ENCODE measurements around the gene VPS13D. TPM values are rescaled to one million over a fixed set of nuclear protein-coding genes. Genes with fewer than 3 reads are reported as not detected.

VPS13D gene
- total RNA-seq, 1 experiment from 2014 or later, result 11.1 TPM

DNA sequence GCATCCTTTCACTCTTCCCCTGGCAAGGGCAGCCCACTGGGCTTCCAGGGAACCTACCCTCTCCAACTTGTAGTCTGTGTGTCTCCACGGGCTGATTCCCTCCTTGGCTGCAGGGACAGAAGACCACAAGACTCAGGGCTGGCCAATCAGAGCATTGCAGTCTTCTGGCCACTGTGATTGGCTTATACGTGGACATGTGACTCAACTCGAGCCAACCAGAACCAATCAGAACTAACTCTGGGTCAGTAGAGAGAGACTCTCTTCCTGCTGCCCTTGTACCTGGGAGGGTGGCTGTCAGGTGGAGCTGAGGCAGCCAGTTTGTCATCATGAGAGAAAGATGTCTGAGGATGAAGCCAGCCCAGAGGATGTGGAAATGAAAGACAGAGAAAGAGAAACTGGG, 324.1 kb downstream of the VPS13D start:
- peak; percentile 27 for DNase-seq (ENCODE audit: low read depth)

DNA sequence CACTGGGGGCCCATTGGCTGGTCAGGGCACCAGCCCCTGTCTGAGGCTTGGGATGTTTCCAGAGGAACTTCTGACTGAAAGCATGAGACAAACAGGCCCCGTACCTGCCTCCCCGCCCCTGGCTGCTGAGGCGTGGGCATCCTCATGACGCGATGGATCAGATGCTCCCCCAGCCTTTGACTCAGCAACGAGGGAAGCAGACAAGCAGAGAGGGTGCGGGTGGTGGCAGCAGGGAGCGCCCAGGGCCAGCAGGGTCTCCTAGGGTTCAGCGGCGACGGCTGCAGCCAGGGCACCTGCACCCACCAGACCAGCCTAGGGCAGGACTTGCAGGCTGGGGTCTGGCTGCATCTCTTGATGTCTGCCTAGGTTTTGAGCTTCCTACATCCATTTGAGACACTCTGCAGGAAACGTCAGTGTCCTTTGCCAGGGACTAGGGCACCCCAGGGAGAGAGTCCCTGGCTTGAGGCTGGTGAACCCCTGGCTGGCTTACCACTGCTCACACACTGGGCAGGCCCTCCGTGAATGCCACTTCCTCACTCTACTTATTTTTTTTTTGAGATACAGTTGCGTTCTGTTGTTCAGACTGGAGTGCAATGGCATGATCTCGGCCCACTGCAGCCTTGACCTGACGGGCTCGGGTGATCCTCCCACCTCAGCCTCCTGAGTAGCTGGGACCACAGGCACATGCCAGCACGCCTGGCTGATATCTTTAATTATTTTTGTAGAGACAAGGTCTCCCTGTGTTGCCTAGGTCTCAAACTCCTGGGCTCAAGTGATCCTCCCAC, 324.9 kb downstream of the VPS13D start:
- DNase-seq (ENCODE audit: low read depth), result no peak

DNA sequence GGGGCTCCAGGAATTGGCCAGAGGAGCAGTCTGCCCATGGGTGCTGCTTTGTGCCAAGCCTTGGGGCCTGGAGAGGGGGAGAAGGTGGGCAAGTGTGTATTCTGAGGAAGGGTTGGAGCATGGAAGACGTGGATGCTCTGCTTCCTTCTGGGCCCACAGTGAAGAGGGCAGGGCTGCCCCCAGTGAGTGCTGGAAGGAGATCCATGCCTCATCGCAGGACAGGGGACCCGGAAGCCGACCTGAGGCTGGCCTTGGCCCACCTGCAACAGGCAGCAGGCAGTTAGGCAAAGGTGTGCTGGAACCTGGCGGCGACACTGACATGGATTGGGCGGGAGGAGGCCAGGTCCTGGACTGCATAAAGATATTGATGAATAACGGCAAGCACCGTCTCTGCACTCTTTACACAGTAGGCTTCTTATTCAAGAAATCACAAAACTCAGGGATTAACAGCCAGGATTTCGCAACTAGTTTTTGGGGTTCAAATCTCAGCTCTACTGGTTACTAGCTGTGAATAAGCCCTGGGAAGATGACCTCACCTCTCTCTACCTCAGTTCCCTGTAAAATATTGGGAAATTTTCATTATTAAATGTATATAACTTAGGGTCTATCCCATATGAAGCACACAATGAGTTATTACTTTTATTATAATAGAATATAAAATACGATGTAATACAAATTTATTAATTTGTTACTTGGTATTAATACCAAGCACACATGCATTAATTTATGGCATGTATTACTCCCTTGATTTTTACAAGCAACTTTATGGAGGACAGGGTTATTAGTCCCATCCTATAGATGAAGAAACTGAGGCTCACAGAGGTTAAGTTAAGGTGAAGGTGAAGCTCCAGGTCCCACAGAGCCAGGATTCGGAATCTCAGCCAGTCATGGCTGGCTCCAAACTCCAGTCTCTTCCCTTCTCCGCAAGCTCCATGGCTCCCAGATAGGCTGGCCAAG, 325.9 kb downstream of the VPS13D start:
- no peak for DNase-seq (ENCODE audit: low read depth)

DNA sequence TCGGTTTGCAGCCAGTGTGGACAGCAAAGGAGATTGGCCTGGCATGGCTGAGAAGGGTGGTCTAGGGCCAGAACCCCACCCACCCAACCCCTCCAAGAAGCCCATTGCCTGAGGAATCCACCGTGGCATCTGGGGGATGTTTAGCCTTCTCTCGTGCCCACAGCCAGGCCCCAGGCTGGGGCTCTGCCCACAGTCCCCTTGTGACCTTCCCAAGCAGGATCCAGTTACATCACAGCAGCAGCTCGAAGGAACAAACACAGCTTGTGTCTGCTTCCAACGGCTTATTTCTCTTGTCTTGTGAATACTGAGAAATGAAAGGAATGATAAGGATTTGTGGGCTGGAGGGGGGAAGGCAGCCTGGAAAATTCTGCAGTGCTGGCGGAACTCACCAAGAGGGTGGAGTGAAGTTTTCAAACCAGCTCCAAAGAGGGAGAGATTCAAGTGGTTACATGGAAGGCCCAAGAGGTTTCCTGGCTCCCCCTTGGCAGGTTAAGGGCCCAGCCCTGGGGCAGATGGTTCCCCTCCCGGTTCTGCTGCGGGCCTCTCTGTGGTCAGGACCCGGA, 326.6 kb downstream of the VPS13D start:
- peak; percentile 53 for DNase-seq (ENCODE audit: low read depth)

DNA sequence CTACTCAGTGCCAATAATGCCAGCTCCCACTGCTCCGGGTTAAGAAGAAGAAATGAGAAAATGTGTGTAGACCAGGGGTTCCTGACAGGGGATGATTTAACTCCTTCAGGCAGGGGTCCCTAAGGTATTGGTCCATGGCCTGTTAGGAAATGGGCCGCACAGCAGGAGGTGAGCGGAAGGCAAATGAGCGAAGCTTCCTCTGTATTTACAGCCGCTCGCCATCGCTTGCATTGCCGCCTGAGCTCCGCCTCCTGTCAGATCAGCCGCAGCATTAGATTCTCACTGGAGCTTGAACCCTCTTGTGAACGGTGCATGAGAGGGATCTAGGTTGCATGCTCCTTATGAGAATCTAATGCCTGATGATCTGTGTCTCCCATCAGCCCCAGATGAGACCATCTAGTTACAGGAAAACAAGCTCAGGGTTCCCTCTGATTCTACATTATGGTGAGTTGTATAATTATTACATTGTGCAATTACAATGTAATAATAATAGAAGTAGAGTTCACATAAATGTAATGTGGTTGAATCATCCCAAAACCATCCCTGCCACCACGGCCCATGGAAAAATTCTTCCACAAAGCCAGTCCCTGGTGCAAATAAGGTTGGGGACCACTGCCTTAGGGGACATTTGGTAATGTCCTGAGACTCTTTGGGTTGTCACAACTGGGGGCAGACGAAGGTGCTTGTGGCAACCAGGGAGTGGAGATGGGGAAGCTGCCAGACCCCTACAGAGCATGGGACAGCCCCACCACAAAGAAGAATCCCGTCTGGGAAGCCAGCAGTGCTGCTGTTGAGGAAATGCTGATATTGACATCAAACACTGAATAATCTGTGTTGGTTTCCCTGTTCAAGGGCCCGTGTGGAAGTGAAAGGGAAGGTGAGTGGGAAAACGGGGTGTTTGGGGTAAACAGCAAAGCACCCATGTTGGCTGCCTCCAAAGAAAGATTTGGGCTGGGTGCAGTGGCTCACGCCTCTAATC, 327.4 kb downstream of the VPS13D start:
- no peak for DNase-seq (ENCODE audit: low read depth)

DNA sequence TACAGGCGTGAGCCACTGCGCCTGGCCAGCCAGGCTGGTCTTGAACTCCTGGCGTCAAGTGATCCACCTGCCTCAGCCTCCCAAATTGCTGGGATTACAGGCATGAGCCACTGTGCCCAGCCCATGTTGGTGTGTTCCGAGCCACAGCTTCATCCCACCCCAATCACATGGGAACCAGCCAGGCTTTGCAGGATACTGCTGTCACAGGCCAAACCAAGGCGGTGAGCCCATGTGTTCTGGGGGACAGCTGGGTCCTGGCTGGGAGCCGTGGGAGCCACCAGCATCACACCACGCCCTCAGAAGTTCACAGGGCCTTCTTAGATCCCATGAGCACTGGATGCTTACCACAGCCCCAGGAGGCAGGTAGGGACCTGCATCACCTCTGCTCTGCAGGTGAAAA, 331.3 kb downstream of the VPS13D start:
- DNase-seq (ENCODE audit: low read depth), result no peak

Other genes starting within 250 kb of the VPS13D start
- 79.4 and 86.0 TPM in 2 replicates for gene MFN2, start 249.6 kb upstream of the VPS13D start, total RNA-seq (2014; rRNA removed; shearing (Covaris generic))
- 60.1 and 65.6 TPM in 2 replicates for gene MIIP, start 210.5 kb upstream of the VPS13D start, total RNA-seq (2014; rRNA removed; shearing (Covaris generic))
- gene TNFRSF8, start 166.7 kb upstream of the VPS13D start, total RNA-seq (2014; rRNA removed; shearing (Covaris generic)), result 13.4 and 16.4 TPM in 2 replicates
- gene TNFRSF1B, start 63.0 kb upstream of the VPS13D start, total RNA-seq (2014; rRNA removed; shearing (Covaris generic)), result 3.1 and 3.7 TPM in 2 replicates

All from Daoy (cell line).